ENCODE results near the gene REM1. TPM values are rescaled to one million over a fixed set of nuclear protein-coding genes. Genes with fewer than 3 reads are reported as not detected.
"Not testable (repeated sequence)": the region's sequence is repeated elsewhere in the genome, so short reads cannot be mapped to it uniquely, and the experiment has no call there.

The REM1 gene
- total RNA-seq, 2 donors from 2014 or later, result 1.3 to 4.9 TPM

- TF ChIP-seq POLR2AphosphoS5 (IDR thresholded peaks at IDR 0.05) (no peak), POLR2A (IDR thresholded peaks at IDR 0.05) (no peak), CTCF (IDR thresholded peaks at IDR 0.05) (no peak)
- intact Hi-C loops (cut with DNase I), result no loop called here
Observed at GRCh38 chr20:31515775-31516107, 40.7 kb downstream of the REM1 start.

GRCh38 chr20:31516166-31516565 lies 41.1 kb downstream of the REM1 start:
- Histone ChIP-seq H3K36me3 (no peaks in the 10 kb centered on the region), H3K27me3 (replicated peaks; ENCODE audit: insufficient read depth) (no peaks in the 10 kb centered on the region), H3K4me3 (peak overlapping the region in 1 of 2 donors; percentile 89), H3K27ac (peak overlapping the region in 1 of 2 donors; percentile 9), H3K4me1 (replicated peaks) (peaks cover 17% of the 10 kb centered on the region), H3K9me3 (no peaks in the 10 kb centered on the region)
- no peak for DNase-seq (ENCODE audit: low spot score)
- intact Hi-C loops (cut with DNase I), result no loop called here
- TF ChIP-seq POLR2A (IDR thresholded peaks at IDR 0.05) (no peak), CTCF (IDR thresholded peaks at IDR 0.05) (no peak), POLR2AphosphoS5 (IDR thresholded peaks at IDR 0.05) (no peak)
- WGBS, result 95% methylated on average over 4 of the region's 4 CpGs

More at GRCh38 chr20:31515775-31516107, 40.7 kb downstream of the REM1 start:
- Histone ChIP-seq H3K4me3 (peak overlapping the region; percentile 89 to 97), H3K9me3 (no peaks in the 10 kb centered on the region), H3K27me3 (replicated peaks; ENCODE audit: insufficient read depth) (no peaks in the 10 kb centered on the region), H3K36me3 (no peaks in the 10 kb centered on the region), H3K4me1 (replicated peaks) (peaks cover 17% of the 10 kb centered on the region), H3K27ac (peak overlapping the region in 1 of 2 donors; percentile 9)
- WGBS, result 70% methylated on average over 3 of the region's 3 CpGs
- no peak for DNase-seq (ENCODE audit: low spot score)

GRCh38 chr20:31516651-31517050 lies 41.6 kb downstream of the REM1 start:
- 93% methylated on average over 2 of the region's 2 CpGs for WGBS
- H3K4me3 ChIP-seq, result peak overlapping the region in 1 of 2 donors; percentile 89
- H3K27ac ChIP-seq, result peak overlapping the region; percentile 9 to 16
- TF ChIP-seq POLR2A (IDR thresholded peaks at IDR 0.05) (no peak), POLR2AphosphoS5 (IDR thresholded peaks at IDR 0.05) (no peak), CTCF (IDR thresholded peaks at IDR 0.05) (no peak)
- peaks cover 17% of the 10 kb centered on the region for H3K4me1 ChIP-seq (replicated peaks)
- intact Hi-C loops (cut with DNase I), result no loop called here
- no peaks in the 10 kb centered on the region for H3K9me3 ChIP-seq
- no peaks in the 10 kb centered on the region for H3K27me3 ChIP-seq (replicated peaks; ENCODE audit: insufficient read depth)
- H3K36me3 ChIP-seq, result no peaks in the 10 kb centered on the region
- no peak for DNase-seq (ENCODE audit: low spot score)

- intact Hi-C loops (cut with DNase I), result no loop called here
- Histone ChIP-seq H3K9me3 (no peaks in the 10 kb centered on the region), H3K36me3 (no peaks in the 10 kb centered on the region), H3K4me1 (replicated peaks) (peaks cover 17% of the 10 kb centered on the region), H3K27me3 (replicated peaks; ENCODE audit: insufficient read depth) (no peaks in the 10 kb centered on the region), H3K4me3 (no peak overlapping the region), H3K27ac (no peak overlapping the region)
- peak; percentile 37 for DNase-seq (ENCODE audit: low spot score)
- 51% methylated on average over 4 of the region's 4 CpGs for WGBS
- TF ChIP-seq POLR2AphosphoS5 (IDR thresholded peaks at IDR 0.05), result peak; percentile 28
- no peak for TF ChIP-seq POLR2A (IDR thresholded peaks at IDR 0.05)
- peak in 1 of 4 experiments; percentile 30 for TF ChIP-seq CTCF (IDR thresholded peaks at IDR 0.05)
Observed at GRCh38 chr20:31517373-31517772, 42.3 kb downstream of the REM1 start.

GRCh38 chr20:31521267-31521666 lies 46.2 kb downstream of the REM1 start:
- DNase-seq (ENCODE audit: low spot score); intact Hi-C loops (cut with DNase I); H3K4me3 ChIP-seq; H3K36me3 ChIP-seq; H3K4me1 ChIP-seq (replicated peaks); H3K27me3 ChIP-seq (replicated peaks; ENCODE audit: insufficient read depth); H3K27ac ChIP-seq; H3K9me3 ChIP-seq: not testable (repeated sequence)
- 79% methylated on average over 7 of the region's 7 CpGs for WGBS
